SK-N-SH treated with all-trans-retinoic acid at 6 μM for 48 hours (cell line): ENCODE results near the gene NELFE.

ENCODE experiments used
- CREB5 ChIP-seq: fragments of 250-450 bp; sonication (Bioruptor Pico); IDR thresholded peaks from 2 replicates; pipeline ENCODE4 v1.5.1; 2020; ENCODE audit warnings: low read depth, mild to moderate bottlenecking, moderate library complexity
- GLIS3 ChIP-seq: fragments of 250-450 bp; sonication (Bioruptor Pico); IDR thresholded peaks from 2 replicates; pipeline ENCODE4 v1.5.0; 2020; ENCODE audit warnings: mild to moderate bottlenecking, moderate library complexity
- OSR1 ChIP-seq: fragments of 250-450 bp; sonication (Bioruptor Pico); IDR thresholded peaks from 2 replicates; pipeline ENCODE4 v1.8.0; 2022; ENCODE audit warnings: moderate library complexity, mild to moderate bottlenecking, inconsistent platforms
- SNAI2 ChIP-seq: fragments of 250-450 bp; sonication (Bioruptor Pico); IDR thresholded peaks from 2 replicates; pipeline ENCODE4 v1.5.0; 2020; ENCODE audit warnings: mild to moderate bottlenecking, moderate library complexity
- TCF4 ChIP-seq: fragments of 250-450 bp; sonication (Bioruptor Pico); IDR thresholded peaks from 2 replicates; pipeline ENCODE4 v1.8.0; 2021; ENCODE audit warnings: mild to moderate bottlenecking, moderate library complexity, borderline replicate concordance
- ZFP3 ChIP-seq: fragments of 250-450 bp; sonication (Bioruptor Pico); IDR thresholded peaks from 2 replicates; pipeline ENCODE4 v1.5.0; 2020; ENCODE audit warnings: mild to moderate bottlenecking, moderate library complexity
- ZNF565 ChIP-seq: fragments of 450-650 bp; formaldehyde crosslinking; conservative IDR thresholded peaks from 2 replicates; pipeline ENCODE4 v1.5.0; 2020; ENCODE audit warnings: low read depth, mild to moderate bottlenecking, moderate library complexity
- TF ChIP-seq, protein P1 (sequence below): fragments of 250-450 bp; sonication (Bioruptor Pico); IDR thresholded peaks from 2 replicates; pipeline ENCODE4 v1.8.0; 2020; ENCODE audit warnings: mild to moderate bottlenecking, moderate library complexity, borderline replicate concordance
- TF ChIP-seq, protein P2 (sequence below): fragments of 250-450 bp; sonication (Bioruptor Pico); IDR thresholded peaks from 2 replicates; pipeline ENCODE4 v1.8.0; 2021; ENCODE audit warnings: low read depth, mild to moderate bottlenecking, moderate library complexity, borderline replicate concordance

- TF ChIP-seq TCF4 (no peak), GLIS3 (no peak), OSR1 (CRISPR knock-in tag) (no peak), ZFP3 (no peak), ZNF565 (CRISPR knock-in tag) (no peak), SNAI2 (CRISPR knock-in tag) (no peak), CREB5 (CRISPR knock-in tag) (no peak)
- TF ChIP-seq, protein P1, sequence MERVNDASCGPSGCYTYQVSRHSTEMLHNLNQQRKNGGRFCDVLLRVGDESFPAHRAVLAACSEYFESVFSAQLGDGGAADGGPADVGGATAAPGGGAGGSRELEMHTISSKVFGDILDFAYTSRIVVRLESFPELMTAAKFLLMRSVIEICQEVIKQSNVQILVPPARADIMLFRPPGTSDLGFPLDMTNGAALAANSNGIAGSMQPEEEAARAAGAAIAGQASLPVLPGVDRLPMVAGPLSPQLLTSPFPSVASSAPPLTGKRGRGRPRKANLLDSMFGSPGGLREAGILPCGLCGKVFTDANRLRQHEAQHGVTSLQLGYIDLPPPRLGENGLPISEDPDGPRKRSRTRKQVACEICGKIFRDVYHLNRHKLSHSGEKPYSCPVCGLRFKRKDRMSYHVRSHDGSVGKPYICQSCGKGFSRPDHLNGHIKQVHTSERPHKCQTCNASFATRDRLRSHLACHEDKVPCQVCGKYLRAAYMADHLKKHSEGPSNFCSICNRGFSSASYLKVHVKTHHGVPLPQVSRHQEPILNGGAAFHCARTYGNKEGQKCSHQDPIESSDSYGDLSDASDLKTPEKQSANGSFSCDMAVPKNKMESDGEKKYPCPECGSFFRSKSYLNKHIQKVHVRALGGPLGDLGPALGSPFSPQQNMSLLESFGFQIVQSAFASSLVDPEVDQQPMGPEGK (CRISPR knock-in tag): no peak
- TF ChIP-seq, protein P2, sequence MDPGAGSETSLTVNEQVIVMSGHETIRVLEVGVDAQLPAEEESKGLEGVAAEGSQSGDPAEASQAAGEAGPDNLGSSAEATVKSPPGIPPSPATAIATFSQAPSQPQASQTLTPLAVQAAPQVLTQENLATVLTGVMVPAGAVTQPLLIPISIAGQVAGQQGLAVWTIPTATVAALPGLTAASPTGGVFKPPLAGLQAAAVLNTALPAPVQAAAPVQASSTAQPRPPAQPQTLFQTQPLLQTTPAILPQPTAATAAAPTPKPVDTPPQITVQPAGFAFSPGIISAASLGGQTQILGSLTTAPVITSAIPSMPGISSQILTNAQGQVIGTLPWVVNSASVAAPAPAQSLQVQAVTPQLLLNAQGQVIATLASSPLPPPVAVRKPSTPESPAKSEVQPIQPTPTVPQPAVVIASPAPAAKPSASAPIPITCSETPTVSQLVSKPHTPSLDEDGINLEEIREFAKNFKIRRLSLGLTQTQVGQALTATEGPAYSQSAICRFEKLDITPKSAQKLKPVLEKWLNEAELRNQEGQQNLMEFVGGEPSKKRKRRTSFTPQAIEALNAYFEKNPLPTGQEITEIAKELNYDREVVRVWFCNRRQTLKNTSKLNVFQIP (CRISPR knock-in tag): no peak
Observed at GRCh38 chr6:31935021-31935420, 23.8 kb downstream of the NELFE start.
